Heart right ventricle (tissue), 16 donors: ENCODE data around the gene PRKAG2. TPM values are rescaled to one million over a fixed set of nuclear protein-coding genes. Genes with fewer than 3 reads are reported as not detected.
"Not testable (repeated sequence)": the region's sequence is repeated elsewhere in the genome, so short reads cannot be mapped to it uniquely, and the experiment has no call there.

ENCODE experiments used
- ATAC-seq, 8 donors: fragments of 200-7000 bp; cut with Tn5 transposase; one replicate each; pipeline ENCODE4 v1.9.1; 2020; ENCODE audit warnings: mild to moderate bottlenecking in 8 of 8, moderate library complexity in 8 of 8, moderate number of reproducible peaks in 1 of 8
- DNase-seq, 2 donors: peaks; one replicate each; pipeline ENCODE4 v3.0.0-alpha.2; 2020
- H3K27ac ChIP-seq, 10 donors: fragments of 200-600 bp; sonication (generic) in 2 of 10; one replicate each; pipeline versions ENCODE4 v1.5.0 to v1.8.0; 2020 to 2022; ENCODE audit warnings: mild to moderate bottlenecking in 3 of 10
- H3K27me3 ChIP-seq, 7 donors: fragments of 200-600 bp; one replicate each; pipeline ENCODE4 v1.8.0; 2021 to 2022; ENCODE audit warnings: mild to moderate bottlenecking in 2 of 7
- H3K36me3 ChIP-seq, 9 donors: fragments of 200-600 bp; sonication (generic) in 1 of 9; one replicate each; pipeline versions ENCODE4 v1.5.0 to v1.8.0; 2020 to 2022; ENCODE audit warnings: mild to moderate bottlenecking in 2 of 9
- H3K4me1 ChIP-seq, 9 donors: fragments of 200-600 bp; sonication (generic) in 1 of 9; one replicate each; pipeline versions ENCODE4 v1.5.0 to v1.8.0; 2020 to 2022; ENCODE audit warnings: mild to moderate bottlenecking in 4 of 9
- H3K4me3 ChIP-seq, 10 donors: fragments of 200-600 bp; sonication (generic) in 2 of 10; one replicate each; pipeline versions ENCODE4 v1.5.0 to v1.8.0; 2020 to 2022; ENCODE audit warnings: mild to moderate bottlenecking in 7 of 10, moderate library complexity in 2 of 10
- H3K9me3 ChIP-seq, 11 donors: fragments of 200-600 bp in 10 of 11; sonication (generic) in 2 of 11; one replicate each; pipeline versions ENCODE4 v1.5.0 to v1.8.0; 2013 to 2022; ENCODE audit warnings: mild to moderate bottlenecking in 2 of 11, control low read depth in 1 of 11, moderate library complexity in 1 of 11
- WGBS, 2 donors: extraction: QIAGEN DNeasy Blood & Tissue Kit; methylation state at CpG; one replicate each; pipeline ENCODE4 v1.1.7; 2013; ENCODE audit warnings: inconsistent platforms in 1 of 2; 5-methylcytosine and 5-hydroxymethylcytosine counted together
- intact Hi-C, 10 donors: fragments of 100-400 bp; cut with DNase I; formaldehyde crosslinking; loops; one replicate each; pipeline versions ENCODE4 v1.11.1 to v1.14.2; 2022
- polyA plus RNA-seq, 2 donors: library from polyadenylated mRNA; stranded (reverse); fragments of 200-250 nt; gene quantifications; one replicate each; pipeline ENCODE4 v1.2.3, GENCODE V29; 2013
- total RNA-seq, 10 donors: library from RNA; stranded (reverse); fragmentation: NEBNext Ultra II Directional in 3 of 10; extraction: Animal tissue kit (Norgen Biotek cat#: 25700) in 3 of 10; gene quantifications; one replicate each; pipeline versions ENCODE4 v1.2.1 to v1.2.4, GENCODE V29; 2021 to 2023
- TF ChIP-seq, protein P1 (sequence below), 9 donors: fragments of 200-600 bp; sonication (generic) in 2 of 9; IDR thresholded peaks; one replicate each; pipeline versions ENCODE4 v1.5.0 to v1.8.0; 2021 to 2022; ENCODE audit warnings: antibody characterized with exemption in 9 of 9, mild to moderate bottlenecking in 5 of 9, moderate library complexity in 1 of 9
- donor health status: Arrhythmogenic right ventricular cardiomyopathy.
- donor health status: ischemic (EF 13 %, LVEDD 7.1; RV severe dilation, severe dysfunction).
- donor health status: healthy with polysubstance abuse.
- donor health status: DM: no; HTN: yes; CAD: no.
- donor health status: DM: no; HTN: no; CAD: no.
- donor health status: ischemic (EF 25% LVEDD 6.9; RV normal size, moderate dysfunction).
- donor health status: ischemic (EF 25% LVEDD 5.7; RV mildly dilated, moderate dysfunction).
- donor health status: healthy.
- donor health status: DM: yes; HTN: yes; CAD: no.
- donor health status: Ischemic cardiomyopathy.
- donor health status: ischemic (EF 35%, LVEDD 5.7; RV mildly dilated, moderate dysfunction).
- donor health status: nonischemic (EF 11% LVEDD 7.7; RV severe dilation, severe dysfunction).
- donor health status: DM: yes; HTN: yes; CAD: no.
- donor health status: PGD.
- donor health status: ischemic (EF 29% LVEDD 5.4; RV normal size, mild dysfunction).
- donor health status: nonischemic (EF 23%, LVEDD 6.1; RV moderate dilation, normal function).

PRKAG2 gene
- total and polyA plus RNA-seq, 12 donors, result 52.4 to 156 (median 114) TPM

DNA sequence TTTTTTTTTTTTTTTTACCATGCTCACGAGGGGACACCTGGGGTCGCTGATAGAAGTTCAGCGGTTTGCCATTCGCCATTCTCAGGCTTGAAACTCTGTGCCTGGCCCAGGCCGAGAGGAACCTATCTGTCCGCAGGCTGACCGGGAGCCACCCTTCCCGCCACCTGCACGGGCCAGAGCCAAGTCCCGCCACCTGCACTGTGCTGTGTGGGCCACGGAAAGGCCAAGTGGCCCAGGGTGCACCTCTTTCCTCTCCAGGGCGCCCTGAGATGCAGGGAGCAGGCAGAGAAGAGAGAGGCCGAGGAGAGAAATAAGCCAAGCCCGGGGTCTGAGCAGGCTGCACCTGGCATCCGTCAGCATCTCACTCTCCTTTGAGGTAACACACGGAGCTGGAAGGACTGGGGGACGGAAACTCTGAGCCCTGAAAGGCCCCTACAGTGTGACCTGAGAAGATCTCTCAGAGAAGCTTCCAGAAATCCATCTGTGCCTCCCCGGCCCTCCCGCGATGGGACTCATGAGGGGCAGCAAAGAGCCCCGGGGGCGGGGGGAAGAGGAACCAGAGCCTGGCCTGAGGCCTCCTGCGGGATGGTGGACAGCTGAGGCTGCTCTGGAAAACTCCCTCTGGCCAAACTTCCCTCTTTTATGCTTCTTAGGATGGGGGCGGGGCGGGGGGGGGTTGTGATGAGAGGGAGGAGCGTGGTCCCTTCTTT is 46.6 kb downstream of the PRKAG2 start:
- Histone ChIP-seq H3K27me3 (no peaks in the 10 kb centered on the region), H3K4me1 (peaks cover 0 to 14% (median 0%) of the 10 kb centered on the region in 9 donors), H3K4me3 (no peak overlapping the region), H3K27ac (no peak overlapping the region), H3K36me3 (no peaks in the 10 kb centered on the region), H3K9me3 (no peaks in the 10 kb centered on the region)
- 83 to 86% methylated on average over 26 of the region's 26 CpGs for WGBS, 2 donors
- ATAC-seq (no peak), DNase-seq (no peak)
- TF ChIP-seq, protein P1, sequence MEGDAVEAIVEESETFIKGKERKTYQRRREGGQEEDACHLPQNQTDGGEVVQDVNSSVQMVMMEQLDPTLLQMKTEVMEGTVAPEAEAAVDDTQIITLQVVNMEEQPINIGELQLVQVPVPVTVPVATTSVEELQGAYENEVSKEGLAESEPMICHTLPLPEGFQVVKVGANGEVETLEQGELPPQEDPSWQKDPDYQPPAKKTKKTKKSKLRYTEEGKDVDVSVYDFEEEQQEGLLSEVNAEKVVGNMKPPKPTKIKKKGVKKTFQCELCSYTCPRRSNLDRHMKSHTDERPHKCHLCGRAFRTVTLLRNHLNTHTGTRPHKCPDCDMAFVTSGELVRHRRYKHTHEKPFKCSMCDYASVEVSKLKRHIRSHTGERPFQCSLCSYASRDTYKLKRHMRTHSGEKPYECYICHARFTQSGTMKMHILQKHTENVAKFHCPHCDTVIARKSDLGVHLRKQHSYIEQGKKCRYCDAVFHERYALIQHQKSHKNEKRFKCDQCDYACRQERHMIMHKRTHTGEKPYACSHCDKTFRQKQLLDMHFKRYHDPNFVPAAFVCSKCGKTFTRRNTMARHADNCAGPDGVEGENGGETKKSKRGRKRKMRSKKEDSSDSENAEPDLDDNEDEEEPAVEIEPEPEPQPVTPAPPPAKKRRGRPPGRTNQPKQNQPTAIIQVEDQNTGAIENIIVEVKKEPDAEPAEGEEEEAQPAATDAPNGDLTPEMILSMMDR (IDR thresholded peaks at IDR 0.05), result no peak
- intact Hi-C loops, result no loop called here

DNA sequence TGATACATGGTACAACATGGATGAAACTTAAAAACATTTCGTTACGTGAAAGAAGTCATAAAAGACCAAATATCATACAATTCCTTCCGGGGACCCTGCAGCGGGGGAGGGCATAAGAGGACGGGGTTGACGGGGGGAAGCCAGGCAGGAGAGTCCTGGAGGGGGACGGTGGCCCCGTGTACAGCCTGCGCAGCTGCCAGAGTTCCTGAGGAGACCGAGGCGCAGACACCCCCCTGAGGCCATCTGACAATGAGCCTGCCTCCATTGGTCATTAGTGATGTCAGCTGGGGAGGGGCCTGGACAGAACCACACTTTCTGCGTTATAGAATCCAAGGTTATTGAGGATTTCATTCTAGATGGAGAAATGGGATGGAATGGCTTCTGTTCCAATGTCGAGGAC is 47.2 kb downstream of the PRKAG2 start:
- WGBS, 2 donors, result 87 to 93% methylated on average over 13 of the region's 13 CpGs
- ATAC-seq, result no peak
- no peaks in the 10 kb centered on the region for H3K9me3 ChIP-seq
- intact Hi-C loops, result no loop called here
- TF ChIP-seq, protein P1 (IDR thresholded peaks at IDR 0.05), result no peak
- no peaks in the 10 kb centered on the region for H3K36me3 ChIP-seq
- no peak overlapping the region for H3K4me3 ChIP-seq
- no peak for DNase-seq
- peaks cover 0 to 20% (median 4%) of the 10 kb centered on the region in 9 donors for H3K4me1 ChIP-seq
- H3K27me3 ChIP-seq, result no peaks in the 10 kb centered on the region
- H3K27ac ChIP-seq, result no peak overlapping the region

DNA sequence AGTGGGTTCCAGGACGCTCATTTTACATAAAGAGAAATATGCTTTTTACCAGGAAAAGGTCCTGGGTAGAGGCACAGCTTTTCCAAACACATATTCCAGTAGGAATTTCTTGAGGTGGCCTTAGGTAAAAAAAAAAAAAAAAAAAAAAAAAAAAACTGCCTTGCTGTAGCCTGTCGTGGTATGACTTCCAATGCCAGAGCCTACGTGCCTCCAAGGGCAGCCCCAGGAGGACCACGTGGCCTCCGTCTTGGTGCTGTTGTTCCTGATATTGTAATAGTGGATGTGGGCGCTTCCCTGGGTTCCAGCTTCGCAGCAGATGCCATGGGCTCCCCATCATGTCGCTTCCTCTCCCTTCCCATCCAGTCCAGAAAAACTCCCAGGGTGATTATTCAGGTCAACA is 49.3 kb downstream of the PRKAG2 start:
- DNase-seq, result no peak
- no peak overlapping the region for H3K4me3 ChIP-seq
- ATAC-seq, result no peak
- no peaks in the 10 kb centered on the region for H3K27me3 ChIP-seq
- no peaks in the 10 kb centered on the region for H3K36me3 ChIP-seq
- intact Hi-C loops, result no loop called here
- TF ChIP-seq, protein P1 (IDR thresholded peaks at IDR 0.05), result no peak
- no peaks in the 10 kb centered on the region for H3K9me3 ChIP-seq
- H3K27ac ChIP-seq, result no peak overlapping the region
- WGBS, 2 donors, result 90% methylated on average over 8 of the region's 8 CpGs
- H3K4me1 ChIP-seq, result peaks cover 0 to 33% (median 17%) of the 10 kb centered on the region in 9 donors

DNA sequence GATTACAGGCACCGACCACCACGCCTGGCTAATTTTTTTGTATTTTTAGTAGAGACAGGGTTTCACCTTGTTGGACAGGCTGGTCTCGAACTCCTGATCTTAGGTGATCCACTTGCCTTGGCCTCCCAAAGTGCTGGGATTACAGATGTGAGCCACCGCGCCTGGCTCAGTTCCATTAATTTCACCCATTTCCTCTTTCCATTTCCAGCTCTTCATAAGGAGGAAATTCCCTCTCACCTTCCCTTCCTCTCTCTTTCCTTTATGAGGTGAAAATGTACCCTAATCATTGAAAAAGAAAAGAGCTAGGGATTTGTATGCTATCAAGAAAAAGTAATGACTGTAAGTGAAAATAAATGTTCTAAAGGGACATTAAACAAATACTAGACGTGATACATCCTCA is 50.6 kb downstream of the PRKAG2 start:
- 81 to 84% methylated on average over 6 of the region's 6 CpGs for WGBS, 2 donors
- H3K4me3 ChIP-seq, H3K36me3 ChIP-seq, H3K27me3 ChIP-seq, H3K27ac ChIP-seq, ATAC-seq, H3K9me3 ChIP-seq, DNase-seq, intact Hi-C loops: not testable (repeated sequence)
- peaks cover 0 to 34% (median 22%) of the 10 kb centered on the region in 9 donors for H3K4me1 ChIP-seq

DNA sequence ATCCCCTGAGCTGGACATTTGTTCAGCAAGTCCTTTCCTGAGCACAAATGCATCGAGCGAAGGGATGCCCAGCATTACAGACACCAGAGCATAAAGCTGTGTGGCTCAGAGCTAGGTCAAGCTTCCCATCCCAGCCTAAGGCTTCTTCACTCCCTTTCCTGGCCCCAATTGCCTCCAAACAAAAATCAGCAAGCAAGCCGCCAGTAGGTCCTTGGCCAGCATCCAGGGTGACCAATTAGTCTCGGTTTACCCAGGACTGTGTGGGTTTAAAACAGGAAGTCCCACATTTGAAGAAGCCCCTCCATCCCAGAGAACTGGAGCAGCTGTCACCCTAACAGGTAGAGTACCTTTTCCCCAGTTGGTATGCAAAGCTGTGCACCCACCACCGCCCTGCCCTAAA is 51.2 kb downstream of the PRKAG2 start:
- no peaks in the 10 kb centered on the region for H3K9me3 ChIP-seq
- peaks cover 0 to 34% (median 22%) of the 10 kb centered on the region in 9 donors for H3K4me1 ChIP-seq
- 65 to 68% methylated on average over 5 of the region's 5 CpGs for WGBS, 2 donors
- no peak for DNase-seq
- intact Hi-C loops, result no loop called here
- H3K4me3 ChIP-seq, result no peak overlapping the region
- H3K27me3 ChIP-seq, result no peaks in the 10 kb centered on the region
- TF ChIP-seq, protein P1 (IDR thresholded peaks at IDR 0.05), result no peak
- no peaks in the 10 kb centered on the region for H3K36me3 ChIP-seq
- no peak overlapping the region for H3K27ac ChIP-seq
- ATAC-seq, result no peak
